Vagina (tissue), 2 donors: Measurements from ENCODE around the gene EDN1.

Experiments used
- POLR2A ChIP-seq, 2 donors: fragments of 450-650 bp; IDR thresholded peaks; one replicate each; pipeline ENCODE4 v1.6.1; 2017; ENCODE audit warnings: antibody characterized with exemption in 2 of 2, mild to moderate bottlenecking in 2 of 2, moderate library complexity in 2 of 2
- TF ChIP-seq, protein P1 (sequence below), 3 experiments: fragments of 450-650 bp in 2 of 3; fragments of 200-600 bp in 1 of 3; sonication (generic) in 1 of 3; IDR thresholded peaks; one replicate each; pipeline ENCODE4 v1.5.1; 2017 to 2019; ENCODE audit warnings: antibody characterized with exemption in 3 of 3, mild to moderate bottlenecking in 2 of 3, moderate library complexity in 2 of 3

DNA sequence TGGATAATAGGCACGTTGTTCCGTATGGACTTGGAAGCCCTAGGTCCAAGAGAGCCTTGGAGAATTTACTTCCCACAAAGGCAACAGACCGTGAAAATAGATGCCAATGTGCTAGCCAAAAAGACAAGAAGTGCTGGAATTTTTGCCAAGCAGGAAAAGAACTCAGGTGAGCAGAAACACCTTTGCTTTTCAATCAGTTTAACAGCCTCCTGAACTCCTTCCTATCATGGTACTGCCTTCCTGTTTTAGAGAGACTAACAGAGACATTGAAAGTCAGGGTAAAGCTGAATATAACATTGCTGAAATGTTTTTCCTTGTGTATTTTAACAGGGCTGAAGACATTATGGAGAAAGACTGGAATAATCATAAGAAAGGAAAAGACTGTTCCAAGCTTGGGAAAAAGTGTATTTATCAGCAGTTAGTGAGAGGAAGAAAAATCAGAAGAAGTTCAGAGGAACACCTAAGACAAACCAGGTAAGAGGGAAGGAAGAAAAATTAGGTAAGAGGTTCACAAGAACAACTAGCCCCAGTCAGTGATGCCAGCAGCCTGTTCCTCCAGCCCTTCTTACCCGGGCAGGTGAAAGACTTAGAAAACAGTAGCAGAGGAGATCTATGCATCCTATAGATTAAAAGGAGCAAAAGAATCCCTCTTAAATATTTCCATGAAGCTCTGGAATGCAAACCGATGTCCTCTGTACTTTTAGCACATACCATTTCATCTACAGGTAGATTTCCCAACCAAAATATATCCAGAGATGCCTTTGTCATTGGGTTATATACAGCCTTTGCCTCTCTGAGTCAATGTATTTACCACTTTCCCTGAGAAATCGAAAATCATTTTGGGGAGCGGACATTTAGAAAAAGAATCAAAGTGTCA, 4.0 kb downstream of the EDN1 start:
- no peak for TF ChIP-seq POLR2A (IDR thresholded peaks at IDR 0.05)
- TF ChIP-seq, protein P1, sequence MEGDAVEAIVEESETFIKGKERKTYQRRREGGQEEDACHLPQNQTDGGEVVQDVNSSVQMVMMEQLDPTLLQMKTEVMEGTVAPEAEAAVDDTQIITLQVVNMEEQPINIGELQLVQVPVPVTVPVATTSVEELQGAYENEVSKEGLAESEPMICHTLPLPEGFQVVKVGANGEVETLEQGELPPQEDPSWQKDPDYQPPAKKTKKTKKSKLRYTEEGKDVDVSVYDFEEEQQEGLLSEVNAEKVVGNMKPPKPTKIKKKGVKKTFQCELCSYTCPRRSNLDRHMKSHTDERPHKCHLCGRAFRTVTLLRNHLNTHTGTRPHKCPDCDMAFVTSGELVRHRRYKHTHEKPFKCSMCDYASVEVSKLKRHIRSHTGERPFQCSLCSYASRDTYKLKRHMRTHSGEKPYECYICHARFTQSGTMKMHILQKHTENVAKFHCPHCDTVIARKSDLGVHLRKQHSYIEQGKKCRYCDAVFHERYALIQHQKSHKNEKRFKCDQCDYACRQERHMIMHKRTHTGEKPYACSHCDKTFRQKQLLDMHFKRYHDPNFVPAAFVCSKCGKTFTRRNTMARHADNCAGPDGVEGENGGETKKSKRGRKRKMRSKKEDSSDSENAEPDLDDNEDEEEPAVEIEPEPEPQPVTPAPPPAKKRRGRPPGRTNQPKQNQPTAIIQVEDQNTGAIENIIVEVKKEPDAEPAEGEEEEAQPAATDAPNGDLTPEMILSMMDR (IDR thresholded peaks at IDR 0.05): no peak
